ENCODE results near the gene DNAJC17. TPM values are rescaled to one million over a fixed set of nuclear protein-coding genes. Genes with fewer than 3 reads are reported as not detected.

The DNAJC17 gene
- total RNA-seq, 1 donor from 2014 or later = 14.0 TPM

DNA sequence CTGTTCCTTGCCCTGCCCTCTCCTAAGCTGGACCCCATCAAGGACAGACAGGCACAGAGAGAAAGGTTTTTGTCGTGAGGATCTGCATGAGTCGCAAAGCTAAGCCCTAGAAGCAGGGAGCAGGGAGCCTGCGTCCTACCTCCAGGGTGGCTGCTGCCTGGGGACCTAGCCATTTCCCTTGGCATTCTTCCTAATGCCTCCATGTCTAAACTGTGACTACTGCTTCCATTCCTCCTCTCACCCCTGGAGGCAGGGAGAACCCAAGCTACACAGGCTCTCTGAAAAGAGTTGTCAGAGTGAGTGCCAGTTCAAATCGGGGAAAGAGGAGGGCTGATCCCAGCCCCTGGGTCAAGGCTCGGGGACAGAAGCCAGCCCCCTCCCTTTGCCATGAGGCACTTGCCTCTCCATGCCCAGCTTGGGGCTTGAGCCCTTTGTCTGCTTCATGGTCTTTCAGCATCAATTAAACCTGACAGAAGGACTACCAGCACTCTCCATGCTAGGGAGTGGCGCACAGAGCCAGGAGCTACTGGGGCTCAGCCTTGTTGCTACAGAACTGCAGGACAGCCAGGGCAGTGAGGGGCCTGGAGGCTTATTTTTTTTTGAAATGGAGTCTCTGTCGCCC, 41.0 kb downstream of the DNAJC17 start:
- H3K4me1 ChIP-seq = peaks cover 78% of the 10 kb centered on the region
- no peak for DNase-seq (ENCODE audit: extremely low spot score in 2 of 2)
- no peaks in the 10 kb centered on the region for H3K27me3 ChIP-seq
- H3K9me3 ChIP-seq = no peaks in the 10 kb centered on the region
- peak overlapping the region; percentile 88 for H3K27ac ChIP-seq
- H3K4me3 ChIP-seq = no peak overlapping the region
- TF ChIP-seq POLR2A (IDR thresholded peaks at IDR 0.05) (no peak), POLR2AphosphoS5 (IDR thresholded peaks at IDR 0.05; ENCODE audit: insufficient read depth in 1 of 2, low read depth in 1 of 2) (no peak)
- TF ChIP-seq, protein P1, sequence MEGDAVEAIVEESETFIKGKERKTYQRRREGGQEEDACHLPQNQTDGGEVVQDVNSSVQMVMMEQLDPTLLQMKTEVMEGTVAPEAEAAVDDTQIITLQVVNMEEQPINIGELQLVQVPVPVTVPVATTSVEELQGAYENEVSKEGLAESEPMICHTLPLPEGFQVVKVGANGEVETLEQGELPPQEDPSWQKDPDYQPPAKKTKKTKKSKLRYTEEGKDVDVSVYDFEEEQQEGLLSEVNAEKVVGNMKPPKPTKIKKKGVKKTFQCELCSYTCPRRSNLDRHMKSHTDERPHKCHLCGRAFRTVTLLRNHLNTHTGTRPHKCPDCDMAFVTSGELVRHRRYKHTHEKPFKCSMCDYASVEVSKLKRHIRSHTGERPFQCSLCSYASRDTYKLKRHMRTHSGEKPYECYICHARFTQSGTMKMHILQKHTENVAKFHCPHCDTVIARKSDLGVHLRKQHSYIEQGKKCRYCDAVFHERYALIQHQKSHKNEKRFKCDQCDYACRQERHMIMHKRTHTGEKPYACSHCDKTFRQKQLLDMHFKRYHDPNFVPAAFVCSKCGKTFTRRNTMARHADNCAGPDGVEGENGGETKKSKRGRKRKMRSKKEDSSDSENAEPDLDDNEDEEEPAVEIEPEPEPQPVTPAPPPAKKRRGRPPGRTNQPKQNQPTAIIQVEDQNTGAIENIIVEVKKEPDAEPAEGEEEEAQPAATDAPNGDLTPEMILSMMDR (IDR thresholded peaks at IDR 0.05) = no peak
- intact Hi-C loops (cut with DNase I) = no loop called here
- H3K36me3 ChIP-seq = no peaks in the 10 kb centered on the region

DNA sequence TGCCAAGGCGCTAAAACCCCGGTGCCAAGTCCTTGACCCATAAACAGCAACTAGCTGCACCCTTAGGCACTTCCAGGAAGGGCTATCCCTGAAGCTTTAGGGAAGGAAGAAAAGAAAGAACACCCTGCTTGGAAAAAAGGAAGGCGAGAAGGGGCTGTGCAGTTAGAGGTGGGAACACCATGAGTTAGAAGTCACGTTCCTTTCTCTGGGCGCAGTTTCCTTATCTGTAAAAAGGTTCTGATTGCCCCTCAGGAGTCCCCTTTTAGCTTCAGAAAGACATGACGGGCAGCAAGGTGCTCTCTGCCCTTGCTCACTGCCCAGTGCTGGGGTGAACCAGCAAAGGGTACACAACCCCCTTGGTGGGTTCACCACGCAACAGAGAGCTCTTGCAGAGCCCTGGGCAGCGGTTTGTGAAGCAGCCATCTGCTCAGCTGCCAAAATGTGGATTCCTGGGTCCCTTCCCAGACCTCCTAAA, 42.6 kb downstream of the DNAJC17 start:
- Histone ChIP-seq H3K4me3 (peak overlapping the region; percentile 59 to 64), H3K27me3 (no peaks in the 10 kb centered on the region), H3K36me3 (no peaks in the 10 kb centered on the region), H3K27ac (peak overlapping the region; percentile 88), H3K4me1 (peaks cover 62% of the 10 kb centered on the region), H3K9me3 (no peaks in the 10 kb centered on the region)
- intact Hi-C loops (cut with DNase I) = loop anchor here (1.0 kb wide), 1 partner anchor 44 kb away; no protein-coding TSS in a partner anchor
- no peak for TF ChIP-seq POLR2AphosphoS5 (IDR thresholded peaks at IDR 0.05; ENCODE audit: insufficient read depth in 1 of 2, low read depth in 1 of 2)
- TF ChIP-seq, protein P1 (IDR thresholded peaks at IDR 0.05) = no peak
- TF ChIP-seq POLR2A (IDR thresholded peaks at IDR 0.05) = no peak
- DNase-seq (ENCODE audit: extremely low spot score in 2 of 2) = no peak

DNA sequence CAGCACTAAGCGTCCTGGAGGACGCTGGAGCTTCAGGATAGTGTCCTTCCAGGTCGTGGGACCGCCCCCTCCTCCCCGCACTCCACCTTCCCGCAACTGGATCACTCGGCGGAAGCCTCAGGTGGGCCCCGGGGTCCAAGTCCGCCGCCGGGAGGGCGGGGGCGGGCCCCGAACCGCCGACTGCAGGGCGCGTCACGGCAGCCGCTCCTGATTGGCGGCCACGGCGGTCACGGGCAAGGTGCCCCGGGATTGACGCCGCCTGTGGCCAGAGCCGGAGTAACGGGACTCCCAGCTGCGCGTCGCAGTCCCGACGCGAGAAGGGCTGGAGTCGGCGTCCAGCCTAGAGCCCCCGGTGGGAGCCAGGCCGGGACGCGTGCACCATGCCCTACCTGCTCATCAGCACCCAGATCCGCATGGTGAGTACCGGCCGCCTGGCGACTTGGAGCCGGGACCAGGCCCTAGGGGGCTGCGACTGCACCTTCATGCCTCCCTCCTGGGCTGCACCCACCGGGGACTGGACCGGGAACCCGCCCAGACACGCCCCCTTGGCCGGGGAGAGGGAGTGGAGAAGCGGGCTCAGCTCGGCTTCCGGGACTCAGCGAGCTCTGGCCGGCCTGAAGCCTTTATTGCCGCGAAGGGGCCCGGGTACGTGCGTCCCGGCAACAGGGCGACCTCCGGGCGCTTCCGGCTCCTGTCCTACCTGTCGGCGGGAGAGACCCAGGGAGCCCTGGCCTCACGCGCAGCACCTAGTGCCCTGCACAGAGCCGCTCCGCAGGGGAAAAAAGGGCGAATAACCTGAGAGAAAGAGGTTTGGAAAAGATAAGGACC, 43.3 kb downstream of the DNAJC17 start, which contains the start of gene GCHFR:
Gene GCHFR, plus strand, starts transcription at position 268 of the 828 bp plus-strand sequence. Its CDS starts 113 bp downstream, at position 381.
- Histone ChIP-seq H3K4me1 (peaks cover 55% of the 10 kb centered on the region), H3K27ac (peak within 1 kb of the TSS; percentile 88), H3K9me3 (no peaks in the 10 kb centered on the region), H3K4me3 (peak within 1 kb of the TSS; percentile 59 to 64), H3K36me3 (no peaks in the 10 kb centered on the region), H3K27me3 (no peaks in the 10 kb centered on the region)
- DNase-seq (ENCODE audit: extremely low spot score in 2 of 2) = no peak
- TF ChIP-seq, protein P1 (IDR thresholded peaks at IDR 0.05) = peak in 1 of 3 experiments; percentile 29
- TF ChIP-seq POLR2AphosphoS5 (IDR thresholded peaks at IDR 0.05; ENCODE audit: insufficient read depth in 1 of 2, low read depth in 1 of 2) = peak in 1 of 2 donors; percentile 84
- peak in 1 of 2 donors; percentile 59 for TF ChIP-seq POLR2A (IDR thresholded peaks at IDR 0.05)
- intact Hi-C loops (cut with DNase I) = loop anchor here (1.0 kb wide), 1 partner anchor 44 kb away; no protein-coding TSS in a partner anchor

DNA sequence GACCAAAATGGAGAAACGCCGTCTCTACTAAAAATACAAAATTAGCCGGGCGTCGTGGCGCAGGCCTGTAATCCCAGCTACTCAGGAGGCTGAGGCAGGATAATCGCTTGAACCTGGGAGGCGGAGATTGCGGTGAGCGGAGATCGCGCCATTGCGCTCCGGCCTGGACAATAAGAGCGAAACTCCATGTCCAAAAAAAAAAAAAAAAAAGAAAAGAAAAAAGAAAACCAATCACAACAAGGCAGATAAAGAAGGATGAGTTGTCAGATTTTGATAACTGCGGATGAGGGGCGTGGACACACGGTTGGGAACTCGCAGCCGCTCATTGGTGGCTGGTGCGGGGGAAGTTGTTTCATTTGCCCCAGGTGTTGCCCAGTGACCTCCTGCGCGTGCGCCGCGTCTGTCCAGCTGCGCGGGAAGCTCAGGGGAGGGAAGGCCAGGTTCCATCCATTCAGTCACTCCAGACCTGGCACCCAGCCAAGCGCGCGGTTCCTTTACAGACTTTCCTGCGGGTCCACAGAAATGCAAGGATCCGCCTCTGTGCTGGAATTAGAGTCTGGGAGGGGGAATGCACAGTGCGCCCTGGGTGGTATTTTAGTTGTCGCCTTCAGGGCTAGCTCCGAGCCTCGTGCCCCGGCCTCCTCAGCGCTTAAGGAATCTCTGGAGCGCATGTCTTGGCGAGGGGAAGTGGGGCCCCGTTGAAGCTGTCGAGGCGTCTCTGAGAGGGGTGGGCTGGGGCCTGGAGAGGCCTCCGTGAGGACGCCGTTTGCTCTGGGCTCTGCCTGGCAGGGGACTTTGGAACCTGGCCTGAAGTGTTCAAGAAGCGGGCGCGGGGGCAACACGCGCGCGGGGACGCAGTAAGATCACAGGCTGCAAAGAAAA, 44.1 kb downstream of the DNAJC17 start:
- Histone ChIP-seq H3K36me3 (no peaks in the 10 kb centered on the region), H3K9me3 (no peaks in the 10 kb centered on the region), H3K4me3 (peak overlapping the region; percentile 59 to 64), H3K27ac (peak overlapping the region; percentile 88), H3K27me3 (no peaks in the 10 kb centered on the region), H3K4me1 (peaks cover 47% of the 10 kb centered on the region)
- intact Hi-C loops (cut with DNase I) = no loop called here
- TF ChIP-seq POLR2A (IDR thresholded peaks at IDR 0.05) = no peak
- TF ChIP-seq POLR2AphosphoS5 (IDR thresholded peaks at IDR 0.05; ENCODE audit: insufficient read depth in 1 of 2, low read depth in 1 of 2) = no peak
- TF ChIP-seq, protein P1 (IDR thresholded peaks at IDR 0.05) = no peak
- no peak for DNase-seq (ENCODE audit: extremely low spot score in 2 of 2)
